Neural progenitor cell (in vitro differentiated cells): ENCODE results near the gene KRT13.

ENCODE experiments used
- EZH2 ChIP-seq: fragments of 200-600 bp; sonication (generic); IDR thresholded peaks from 2 replicates; pipeline ENCODE4 v1.6.1; 2017; ENCODE audit warnings: antibody characterized with exemption, mild to moderate bottlenecking, moderate library complexity
- EZH2phosphoT487 ChIP-seq: fragments of 200-600 bp; sonication (generic); IDR thresholded peaks from 2 replicates; pipeline ENCODE4 v1.6.1; 2017; ENCODE audit warnings: antibody characterized with exemption
- TF ChIP-seq, protein P1 (sequence below): fragments of 200-600 bp; sonication (generic); IDR thresholded peaks from 2 replicates; pipeline ENCODE4 v1.5.1; 2017; ENCODE audit warnings: antibody characterized with exemption, mild to moderate bottlenecking

DNA sequence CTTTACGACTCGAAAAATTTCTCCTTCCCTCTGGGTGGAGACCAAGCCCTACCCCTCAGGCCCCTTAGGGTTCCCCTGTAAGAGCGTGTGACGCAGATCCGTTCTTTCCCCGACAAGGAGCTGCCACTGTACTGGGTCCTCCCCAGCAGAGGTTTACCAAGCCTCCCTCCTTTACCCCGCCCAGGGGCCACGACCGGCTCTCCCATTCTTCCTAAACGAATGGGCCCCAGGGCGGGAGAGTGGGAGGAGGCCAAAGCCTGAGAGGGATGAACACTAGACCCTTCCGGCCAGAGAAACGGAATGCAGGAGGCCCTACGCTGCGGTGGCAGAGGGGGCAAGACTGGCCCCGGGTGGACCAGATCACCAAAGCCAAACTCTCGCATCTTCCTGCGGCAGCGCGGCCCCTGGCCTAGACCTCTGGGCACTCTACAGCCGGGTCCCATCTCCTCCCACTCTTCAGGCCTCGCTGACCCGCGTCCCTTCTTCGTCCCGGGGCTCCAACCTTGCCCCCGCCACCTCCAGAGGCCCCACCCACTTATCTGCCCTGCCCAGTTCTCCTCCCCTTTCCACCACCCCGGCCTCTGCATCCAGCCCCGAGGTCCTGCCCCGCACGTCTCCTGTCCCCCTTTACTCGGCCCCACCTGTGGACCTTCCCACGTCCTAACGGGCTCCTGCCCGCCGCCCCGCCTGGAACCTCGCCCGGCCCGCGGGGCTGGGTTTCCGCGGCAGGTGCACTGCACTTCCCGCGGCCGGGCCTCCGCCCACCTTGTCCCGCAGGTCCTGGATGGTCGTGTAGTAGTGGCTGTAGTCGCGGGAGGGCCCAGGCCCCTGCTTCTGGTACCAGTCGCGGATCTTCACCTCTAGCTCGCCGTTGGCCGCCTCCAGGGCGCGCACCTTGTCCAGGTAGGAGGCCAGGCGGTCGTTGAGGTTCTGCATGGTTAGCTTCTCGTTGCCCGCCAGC lies 21.9 kb upstream of the KRT13 start:
- TF ChIP-seq, protein P1, sequence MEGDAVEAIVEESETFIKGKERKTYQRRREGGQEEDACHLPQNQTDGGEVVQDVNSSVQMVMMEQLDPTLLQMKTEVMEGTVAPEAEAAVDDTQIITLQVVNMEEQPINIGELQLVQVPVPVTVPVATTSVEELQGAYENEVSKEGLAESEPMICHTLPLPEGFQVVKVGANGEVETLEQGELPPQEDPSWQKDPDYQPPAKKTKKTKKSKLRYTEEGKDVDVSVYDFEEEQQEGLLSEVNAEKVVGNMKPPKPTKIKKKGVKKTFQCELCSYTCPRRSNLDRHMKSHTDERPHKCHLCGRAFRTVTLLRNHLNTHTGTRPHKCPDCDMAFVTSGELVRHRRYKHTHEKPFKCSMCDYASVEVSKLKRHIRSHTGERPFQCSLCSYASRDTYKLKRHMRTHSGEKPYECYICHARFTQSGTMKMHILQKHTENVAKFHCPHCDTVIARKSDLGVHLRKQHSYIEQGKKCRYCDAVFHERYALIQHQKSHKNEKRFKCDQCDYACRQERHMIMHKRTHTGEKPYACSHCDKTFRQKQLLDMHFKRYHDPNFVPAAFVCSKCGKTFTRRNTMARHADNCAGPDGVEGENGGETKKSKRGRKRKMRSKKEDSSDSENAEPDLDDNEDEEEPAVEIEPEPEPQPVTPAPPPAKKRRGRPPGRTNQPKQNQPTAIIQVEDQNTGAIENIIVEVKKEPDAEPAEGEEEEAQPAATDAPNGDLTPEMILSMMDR = no peak
- TF ChIP-seq EZH2 (no peak), EZH2phosphoT487 (no peak)
